GM12865 (cell line): Measurements from ENCODE around the gene LRRC32.

Experiments used
- DNase-seq: peaks from one replicate; pipeline ENCODE4 v3.0.0; 2010; ENCODE audit warnings: low read depth
- H3K4me3 ChIP-seq: 2 replicates; pipeline ENCODE4 v1.5.1; 2011; ENCODE audit warnings: mild to moderate bottlenecking, low read depth, low read length, control low read depth
- TF ChIP-seq, protein P1 (sequence below): IDR thresholded peaks from 2 replicates; pipeline ENCODE4 v1.5.1; 2011; ENCODE audit warnings: low read length, control low read depth, low read depth, inconsistent platforms; ENCODE audit not compliant: insufficient read depth; ENCODE audit errors: missing control alignments

Gene LRRC32

DNA sequence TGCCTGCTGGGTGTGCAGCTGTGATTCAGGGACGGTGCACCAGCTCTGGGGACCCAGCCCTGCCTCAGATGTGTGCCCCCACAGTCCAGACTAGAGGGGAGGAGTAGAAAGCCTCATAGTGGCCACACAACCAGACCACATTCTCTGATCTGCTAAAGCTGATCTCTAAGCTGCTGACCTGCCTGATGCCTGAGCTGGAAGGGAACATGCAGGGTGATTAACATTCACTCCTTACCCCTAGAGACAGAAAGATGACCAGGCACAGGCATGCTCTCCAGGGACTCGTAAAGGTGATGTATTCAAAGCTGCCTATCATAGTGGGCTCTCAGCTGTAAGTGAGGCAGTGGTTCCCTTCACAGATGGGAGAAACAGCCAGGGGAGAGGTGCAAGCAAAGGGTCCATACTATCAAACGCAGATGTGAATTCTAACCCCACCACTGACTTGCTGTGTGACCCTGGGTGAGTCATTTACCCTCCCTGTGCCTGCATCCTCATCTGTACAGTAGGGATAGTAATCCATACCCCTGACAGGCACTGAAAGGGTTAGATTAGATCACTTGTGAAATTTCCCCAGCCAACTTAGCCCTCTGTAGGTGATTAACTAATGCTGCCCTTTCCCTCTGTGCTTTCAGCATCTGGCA, 29.0 kb upstream of the LRRC32 start:
- no peak for DNase-seq
- no peak overlapping the region for H3K4me3 ChIP-seq
- TF ChIP-seq, protein P1, sequence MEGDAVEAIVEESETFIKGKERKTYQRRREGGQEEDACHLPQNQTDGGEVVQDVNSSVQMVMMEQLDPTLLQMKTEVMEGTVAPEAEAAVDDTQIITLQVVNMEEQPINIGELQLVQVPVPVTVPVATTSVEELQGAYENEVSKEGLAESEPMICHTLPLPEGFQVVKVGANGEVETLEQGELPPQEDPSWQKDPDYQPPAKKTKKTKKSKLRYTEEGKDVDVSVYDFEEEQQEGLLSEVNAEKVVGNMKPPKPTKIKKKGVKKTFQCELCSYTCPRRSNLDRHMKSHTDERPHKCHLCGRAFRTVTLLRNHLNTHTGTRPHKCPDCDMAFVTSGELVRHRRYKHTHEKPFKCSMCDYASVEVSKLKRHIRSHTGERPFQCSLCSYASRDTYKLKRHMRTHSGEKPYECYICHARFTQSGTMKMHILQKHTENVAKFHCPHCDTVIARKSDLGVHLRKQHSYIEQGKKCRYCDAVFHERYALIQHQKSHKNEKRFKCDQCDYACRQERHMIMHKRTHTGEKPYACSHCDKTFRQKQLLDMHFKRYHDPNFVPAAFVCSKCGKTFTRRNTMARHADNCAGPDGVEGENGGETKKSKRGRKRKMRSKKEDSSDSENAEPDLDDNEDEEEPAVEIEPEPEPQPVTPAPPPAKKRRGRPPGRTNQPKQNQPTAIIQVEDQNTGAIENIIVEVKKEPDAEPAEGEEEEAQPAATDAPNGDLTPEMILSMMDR: no peak

DNA sequence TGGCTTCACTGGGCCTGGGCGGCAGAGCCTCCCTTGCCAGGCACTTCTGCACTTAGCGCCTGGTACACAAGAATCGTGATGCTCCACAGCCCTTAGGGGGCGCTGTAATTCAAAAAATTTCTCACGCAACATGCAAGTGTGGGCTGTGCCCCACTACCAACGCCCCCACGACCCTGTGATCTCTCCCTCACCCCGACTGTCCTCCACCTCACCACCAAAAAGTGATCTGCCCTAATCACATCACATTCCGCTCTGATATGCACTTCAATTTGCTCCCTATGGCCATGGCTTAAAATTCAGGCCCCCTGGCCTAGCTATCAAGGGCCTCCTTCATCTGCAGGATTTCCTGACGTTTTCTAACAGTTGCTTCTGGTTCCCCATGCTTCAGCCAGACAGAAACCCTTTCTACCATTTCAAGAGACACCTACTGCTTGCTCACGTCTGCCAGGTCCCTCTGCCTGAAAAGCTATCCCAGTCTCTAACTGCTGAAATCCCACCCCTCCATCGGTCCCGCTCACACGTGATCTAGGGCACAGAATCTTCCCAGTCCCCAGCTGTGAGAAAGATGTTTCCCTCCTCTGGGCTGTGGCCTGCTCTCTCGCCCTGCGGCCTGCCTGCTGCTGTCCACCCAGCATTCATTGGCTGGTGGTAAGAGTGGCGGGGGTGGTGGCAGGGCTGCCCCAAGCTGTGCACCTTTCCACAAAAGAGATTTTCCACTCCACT, 27.9 kb upstream of the LRRC32 start:
- no peak overlapping the region for H3K4me3 ChIP-seq
- DNase-seq: peak; percentile 38
- TF ChIP-seq, protein P1: peak; percentile 33

DNA sequence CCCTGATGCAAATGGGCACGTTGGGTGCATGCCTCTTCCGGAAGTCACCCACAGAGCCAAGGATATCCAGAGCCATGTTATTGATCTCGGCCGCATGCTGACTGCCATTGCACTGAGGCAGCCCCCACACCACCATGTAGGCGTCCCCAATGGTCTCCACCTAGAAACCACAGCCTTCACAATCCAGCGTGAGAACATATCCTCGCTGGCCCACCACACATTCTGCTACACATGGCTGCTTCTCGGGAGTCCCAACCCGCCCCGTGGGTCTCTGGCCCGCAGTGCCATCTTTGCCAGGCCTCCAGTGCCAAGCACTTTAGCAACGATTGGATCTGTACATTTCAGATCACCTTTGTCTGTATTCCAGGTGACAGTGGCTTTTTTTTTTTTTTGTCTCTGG, 26.2 kb upstream of the LRRC32 start:
- no peak overlapping the region for H3K4me3 ChIP-seq
- no peak for DNase-seq
- TF ChIP-seq, protein P1: no peak

DNA sequence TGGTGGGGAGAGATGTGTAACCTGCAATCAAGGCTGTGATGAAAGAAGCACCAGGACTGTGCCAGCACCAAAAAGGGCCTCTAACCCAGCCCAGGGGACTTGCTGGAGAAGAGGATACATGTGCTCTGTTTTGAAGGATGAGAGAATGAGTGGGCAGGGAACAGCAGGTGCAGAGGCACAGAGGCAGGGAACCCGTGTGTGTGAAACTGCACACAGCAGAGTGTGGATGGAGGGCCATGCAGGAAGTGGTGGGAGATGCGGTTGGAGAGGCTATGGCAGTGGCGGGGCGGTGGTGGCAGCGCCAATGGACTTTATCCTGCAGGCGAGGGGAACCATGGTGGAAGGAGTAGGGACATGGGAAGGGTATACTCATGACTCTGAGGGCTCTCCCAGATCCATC, 25.2 kb upstream of the LRRC32 start:
- DNase-seq: no peak
- H3K4me3 ChIP-seq: no peak overlapping the region
- TF ChIP-seq, protein P1: no peak

DNA sequence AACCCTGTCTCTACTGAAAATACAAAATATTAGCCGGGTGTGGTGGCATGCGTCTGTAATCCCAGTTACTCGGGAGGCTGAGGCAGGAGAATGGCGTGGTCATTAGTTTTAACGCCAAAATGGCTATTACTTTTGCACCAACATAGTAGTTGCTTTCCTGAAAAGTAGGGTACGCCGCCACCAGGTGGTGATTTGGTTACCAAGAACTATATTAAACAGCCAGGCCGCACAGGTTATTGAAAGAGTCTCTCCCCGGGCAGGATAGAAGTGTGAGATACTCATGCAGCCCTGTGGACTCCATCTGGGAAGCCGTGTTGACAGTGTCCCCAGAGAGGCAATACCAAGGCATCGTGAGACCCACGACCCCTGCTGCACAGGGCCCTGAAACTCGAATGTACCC, 24.6 kb upstream of the LRRC32 start:
- no peak overlapping the region for H3K4me3 ChIP-seq
- DNase-seq: no peak
- TF ChIP-seq, protein P1: no peak

DNA sequence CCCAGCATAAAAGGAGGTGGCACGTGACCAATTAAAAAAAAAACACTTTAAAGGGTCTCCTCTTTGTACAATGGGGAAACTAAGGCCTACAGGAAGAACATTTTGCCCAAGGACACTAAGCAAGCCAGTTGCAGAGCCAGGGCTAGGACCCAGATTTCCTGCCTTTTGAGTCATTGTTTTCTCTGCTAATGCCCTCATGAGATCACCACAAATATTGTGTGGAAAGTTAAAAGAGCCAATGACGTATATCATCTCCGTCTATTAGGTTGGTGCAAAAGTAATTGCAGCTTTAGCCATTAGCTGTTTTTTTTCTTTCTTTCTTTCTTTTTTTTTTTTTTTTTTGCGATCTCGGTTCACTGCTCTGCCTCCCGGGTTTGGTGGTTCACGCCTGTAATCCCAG, 24.1 kb upstream of the LRRC32 start:
- no peak overlapping the region for H3K4me3 ChIP-seq
- TF ChIP-seq, protein P1: no peak
- DNase-seq: no peak
